Uterus (tissue), 4 donors: ENCODE results near the gene DNAJB12. TPM values are rescaled to one million over a fixed set of nuclear protein-coding genes. Genes with fewer than 3 reads are reported as not detected.

ENCODE experiments used
- small RNA-seq: library from RNA; depleted of rRNA; stranded (forward); fragments of <200 nt; gene quantifications from one replicate; pipeline ENCODE3, GENCODE V24; 2016
- total RNA-seq, 4 donors: library from RNA; depleted of rRNA in 3 of 4; stranded (reverse); fragments of >200 nt in 3 of 4; gene quantifications; one replicate each; pipeline versions ENCODE4 v1.1.0 to v1.2.4, GENCODE V29; 2014 to 2023
- donor health status: DM: yes; HTN: yes; CAD: no.

DNAJB12 gene
- total RNA-seq, 4 donors from 2014 or later = 18.4 to 34.8 (median 22.7) TPM

Small RNA genes lying within 50 kb of the gene (small RNA-seq; reads per million reads assigned to genes)
- gene RNU6-805P = not detected

Other genes with a start within 250 kb of the DNAJB12 start
- gene ANAPC16, start 138.9 kb downstream of the DNAJB12 start, total RNA-seq = 100 to 1,000 TPM in 2 of 4 donors, 10 to 100 TPM in 2; 83.8 to 144 (median 101) TPM
- 100 to 1,000 TPM in 1 of 4 donors, 10 to 100 TPM in 3; 17.9 to 156 (median 38.4) TPM for gene ASCC1, start 138.6 kb downstream of the DNAJB12 start, total RNA-seq
- 100 to 1,000 TPM; 118 to 210 (median 145) TPM for gene DDIT4, start 81.0 kb downstream of the DNAJB12 start, total RNA-seq